MG63 (cell line): ENCODE measurements around the gene ATOSB. TPM values are rescaled to one million over a fixed set of nuclear protein-coding genes. Genes with fewer than 3 reads are reported as not detected.

Source experiments
- DNase-seq: peaks from one replicate; pipeline ENCODE4 v3.0.0-alpha.2; 2020
- H3K27me3 ChIP-seq: fragments of 250-450 bp; sonication (Bioruptor Pico); 2 replicates; pipeline ENCODE4 v1.5.1; 2020; ENCODE audit warnings: mild to moderate bottlenecking, moderate library complexity
- H3K36me3 ChIP-seq: fragments of 250-450 bp; sonication (Bioruptor Pico); 2 replicates; pipeline ENCODE4 v1.5.1; 2020; ENCODE audit warnings: mild to moderate bottlenecking, moderate library complexity
- H3K4me3 ChIP-seq: fragments of 250-450 bp; sonication (Bioruptor Pico); 2 replicates; pipeline ENCODE4 v1.5.1; 2020; ENCODE audit warnings: mild to moderate bottlenecking, moderate library complexity
- H3K9me3 ChIP-seq: fragments of 250-450 bp; sonication (Bioruptor Pico); 2 replicates; pipeline ENCODE4 v1.5.1; 2020; ENCODE audit warnings: mild to moderate bottlenecking, moderate library complexity
- total RNA-seq: library from RNA; depleted of rRNA; stranded (reverse); fragments of >200 nt; shearing (Covaris generic); gene quantifications from 2 replicates; pipeline ENCODE4 v1.2.3, GENCODE V29; 2014; ENCODE audit warnings: low replicate concordance

Gene ATOSB
- total RNA-seq, 1 experiment from 2014 or later, result 2.0 TPM

GRCh38 chr9:35072461-35073278, 43.0 kb downstream of the ATOSB start, which contains the start of gene VCP:
Gene VCP, minus strand, starts transcription at chr9:35072625. Its CDS starts 272 bp downstream, at chr9:35072353.
- H3K36me3 ChIP-seq, result peaks cover 32% of the 10 kb centered on the region
- peak within 1 kb of the TSS; percentile 91 for H3K4me3 ChIP-seq
- no peaks in the 10 kb centered on the region for H3K9me3 ChIP-seq
- DNase-seq, result peak; percentile 96
- no peaks in the 10 kb centered on the region for H3K27me3 ChIP-seq

GRCh38 chr9:35071814-35072460, 43.7 kb downstream of the ATOSB start:
- H3K27me3 ChIP-seq, result no peaks in the 10 kb centered on the region

GRCh38 chr9:35070823-35071813, 44.5 kb downstream of the ATOSB start:
- H3K27me3 ChIP-seq, result no peaks in the 10 kb centered on the region
- H3K36me3 ChIP-seq, result peaks cover 44% of the 10 kb centered on the region
- peak overlapping the region; percentile 91 for H3K4me3 ChIP-seq
- H3K9me3 ChIP-seq, result no peaks in the 10 kb centered on the region
- no peak for DNase-seq

More at GRCh38 chr9:35071814-35072460, 43.7 kb downstream of the ATOSB start:
- H3K36me3 ChIP-seq, result peaks cover 40% of the 10 kb centered on the region
- H3K4me3 ChIP-seq, result peak overlapping the region; percentile 91
- peak; percentile 85 for DNase-seq
- H3K9me3 ChIP-seq, result no peaks in the 10 kb centered on the region

- H3K9me3 ChIP-seq, result no peaks in the 10 kb centered on the region
- no peaks in the 10 kb centered on the region for H3K27me3 ChIP-seq
- peaks cover 60% of the 10 kb centered on the region for H3K36me3 ChIP-seq
- no peak overlapping the region for H3K4me3 ChIP-seq
- DNase-seq, result no peak
These were observed 46.6 kb downstream of the ATOSB start for GRCh38 chr9:35069020-35069419.

- DNase-seq, result no peak
- H3K36me3 ChIP-seq, result peaks cover 80% of the 10 kb centered on the region
These were observed 48.6 kb downstream of the ATOSB start for GRCh38 chr9:35067056-35067455.

GRCh38 chr9:35060548-35061207, 55.0 kb downstream of the ATOSB start:
- no peaks in the 10 kb centered on the region for H3K9me3 ChIP-seq
- no peak for DNase-seq
- H3K27me3 ChIP-seq, result no peaks in the 10 kb centered on the region
- peaks cover 85% of the 10 kb centered on the region for H3K36me3 ChIP-seq
- H3K4me3 ChIP-seq, result no peak overlapping the region

More at GRCh38 chr9:35067056-35067455, 48.6 kb downstream of the ATOSB start:
- Histone ChIP-seq H3K27me3 (no peaks in the 10 kb centered on the region), H3K4me3 (no peak overlapping the region), H3K9me3 (no peaks in the 10 kb centered on the region)

- H3K4me3 ChIP-seq, result no peak overlapping the region
- no peaks in the 10 kb centered on the region for H3K9me3 ChIP-seq
- DNase-seq, result no peak
- H3K36me3 ChIP-seq, result peaks cover 81% of the 10 kb centered on the region
- no peaks in the 10 kb centered on the region for H3K27me3 ChIP-seq
These were observed 56.2 kb downstream of the ATOSB start for GRCh38 chr9:35059438-35059837.

- no peaks in the 10 kb centered on the region for H3K27me3 ChIP-seq
- H3K4me3 ChIP-seq, result no peak overlapping the region
- H3K9me3 ChIP-seq, result no peaks in the 10 kb centered on the region
- peaks cover 62% of the 10 kb centered on the region for H3K36me3 ChIP-seq
- no peak for DNase-seq
These were observed 58.4 kb downstream of the ATOSB start for GRCh38 chr9:35057271-35057620.

GRCh38 chr9:35056571-35057270, 58.9 kb downstream of the ATOSB start:
- Histone ChIP-seq H3K4me3 (no peak overlapping the region), H3K9me3 (no peaks in the 10 kb centered on the region), H3K36me3 (peaks cover 58% of the 10 kb centered on the region), H3K27me3 (no peaks in the 10 kb centered on the region)
- no peak for DNase-seq

GRCh38 chr9:35054871-35055644, 60.6 kb downstream of the ATOSB start:
- no peak for DNase-seq
- Histone ChIP-seq H3K36me3 (peaks cover 52% of the 10 kb centered on the region), H3K4me3 (no peak overlapping the region), H3K27me3 (no peaks in the 10 kb centered on the region), H3K9me3 (no peaks in the 10 kb centered on the region)

- H3K9me3 ChIP-seq, result no peaks in the 10 kb centered on the region
- no peak overlapping the region for H3K4me3 ChIP-seq
- no peaks in the 10 kb centered on the region for H3K27me3 ChIP-seq
- peaks cover 48% of the 10 kb centered on the region for H3K36me3 ChIP-seq
- no peak for DNase-seq
These were observed 61.4 kb downstream of the ATOSB start for GRCh38 chr9:35054185-35054835.
